HepG2 (cell line): ENCODE results near the gene SLC17A8. TPM values are rescaled to one million over a fixed set of nuclear protein-coding genes. Genes with fewer than 3 reads are reported as not detected.
A peak's percentile ranks its signal among the peaks of the same experiment; 100 is the strongest.

Experiments
- EP300 ChIP-seq, 3 experiments: sonication (generic) in 1 of 3; formaldehyde crosslinking in 1 of 3; IDR thresholded peaks; 2 replicates each; pipeline versions ENCODE4 v1.5.1 to v1.6.1; 2011 to 2020; ENCODE audit warnings: low read depth in 2 of 3, low read length in 2 of 3, borderline replicate concordance in 1 of 3, improper control_type of control experiment in 1 of 3, mild to moderate bottlenecking in 1 of 3, missing genetic modification reagents in 1 of 3, moderate library complexity in 1 of 3
- FOXA1 ChIP-seq, 2 experiments: fragments of 450-650 bp in 1 of 2; sonication (generic) in 1 of 2; formaldehyde crosslinking in 1 of 2; IDR thresholded peaks; 2 replicates each; pipeline versions ENCODE4 v1.4.0 to v1.6.1; 2016 to 2020; ENCODE audit warnings: missing genetic modification reagents in 1 of 2
- FOXJ3 ChIP-seq: sonication (generic); formaldehyde crosslinking; IDR thresholded peaks from 2 replicates; pipeline ENCODE4 v1.4.0; 2020; ENCODE audit warnings: missing genetic modification reagents, mild to moderate bottlenecking, borderline replicate concordance
- FOXM1 ChIP-seq: sonication (generic); formaldehyde crosslinking; IDR thresholded peaks from 2 replicates; pipeline ENCODE4 v1.5.0; 2020; ENCODE audit warnings: missing genetic modification reagents
- FOXP4 ChIP-seq: sonication (generic); formaldehyde crosslinking; IDR thresholded peaks from 2 replicates; pipeline ENCODE4 v1.4.0; 2020; ENCODE audit warnings: missing genetic modification reagents
- GATAD2A ChIP-seq: IDR thresholded peaks from 2 replicates; pipeline ENCODE4 v1.6.1; 2016
- GTF3A ChIP-seq: sonication (generic); formaldehyde crosslinking; conservative IDR thresholded peaks from 2 replicates; pipeline ENCODE4 v1.4.0; 2020; ENCODE audit warnings: mild to moderate bottlenecking, missing genetic modification reagents
- HMG20B ChIP-seq: conservative IDR thresholded peaks from 2 replicates; pipeline ENCODE4 v1.6.1; 2016; ENCODE audit warnings: missing genetic modification reagents, missing compliant biosample characterization
- MAX ChIP-seq: IDR thresholded peaks from 2 replicates; pipeline ENCODE4 v1.6.1; 2012; ENCODE audit warnings: inconsistent platforms
- MLX ChIP-seq: IDR thresholded peaks from 2 replicates; pipeline ENCODE4 v1.6.1; 2016
- PAXIP1 ChIP-seq: sonication (generic); formaldehyde crosslinking; conservative IDR thresholded peaks from 2 replicates; pipeline ENCODE4 v1.4.0; 2020; ENCODE audit warnings: mild to moderate bottlenecking, missing genetic modification reagents, moderate library complexity
- SAP130 ChIP-seq: IDR thresholded peaks from 2 replicates; pipeline ENCODE4 v1.6.1; 2016; ENCODE audit warnings: low read depth
- TBX2 ChIP-seq: sonication (generic); formaldehyde crosslinking; IDR thresholded peaks from 2 replicates; pipeline ENCODE4 v1.5.0; 2020; ENCODE audit warnings: missing genetic modification reagents, mild to moderate bottlenecking, borderline replicate concordance
- TEAD3 ChIP-seq: optimal IDR thresholded peaks from 2 replicates; pipeline ENCODE3; 2016; ENCODE audit warnings: borderline replicate concordance
- ZBTB37 ChIP-seq: sonication (generic); formaldehyde crosslinking; IDR thresholded peaks from 2 replicates; pipeline ENCODE4 v1.4.0; 2020; ENCODE audit warnings: mild to moderate bottlenecking, missing genetic modification reagents
- ZGPAT ChIP-seq: IDR thresholded peaks from 2 replicates; pipeline ENCODE4 v1.6.1; 2016; ENCODE audit warnings: mild to moderate bottlenecking
- ZMYM3 ChIP-seq: sonication (generic); formaldehyde crosslinking; IDR thresholded peaks from 2 replicates; pipeline ENCODE4 v1.5.1; 2020; ENCODE audit warnings: mild to moderate bottlenecking, missing genetic modification reagents
- ZNF331 ChIP-seq: sonication (generic); formaldehyde crosslinking; IDR thresholded peaks from 2 replicates; pipeline ENCODE4 v1.4.0; 2020; ENCODE audit warnings: missing genetic modification reagents
- ZNF451 ChIP-seq: sonication (generic); formaldehyde crosslinking; IDR thresholded peaks from 2 replicates; pipeline ENCODE4 v1.5.0; 2020; ENCODE audit warnings: mild to moderate bottlenecking, missing genetic modification reagents
- ZNF546 ChIP-seq: sonication (generic); formaldehyde crosslinking; conservative IDR thresholded peaks from 2 replicates; pipeline ENCODE4 v1.8.1; 2023; ENCODE audit warnings: mild to moderate bottlenecking, missing genetic modification reagents
- ZNF550 ChIP-seq: sonication (generic); formaldehyde crosslinking; IDR thresholded peaks from 2 replicates; pipeline ENCODE4 v1.4.0; 2020; ENCODE audit warnings: mild to moderate bottlenecking, missing genetic modification reagents, borderline replicate concordance
- polyA plus RNA-seq, 8 experiments: library from polyadenylated mRNA; depleted of rRNA in 3 of 8; stranded (reverse) in 7 of 8; unstranded in 1 of 8; fragments of >200 nt; fragmentation: Illumina TruSeq in 4 of 8; extraction: Trizol in 4 of 8; gene quantifications; 2 replicates each; pipeline versions ENCODE4 v1.2.1 to v1.2.3, GENCODE V29; 2011 to 2016; ENCODE audit warnings: low read depth in 4 of 8, missing spikeins in 1 of 8, mixed read lengths in 1 of 8; ENCODE audit not compliant: insufficient read depth in 1 of 8
- total RNA-seq, 5 experiments: library from RNA; depleted of rRNA; stranded (reverse); fragments of >200 nt; fragmentation: Illumina TruSeq; extraction: Trizol; gene quantifications; 2 replicates each; pipeline ENCODE4 v1.2.3, GENCODE V29; 2016; ENCODE audit warnings: low read depth in 1 of 5

SLC17A8 gene
- total and polyA plus RNA-seq, 2 of the 13 experiments (the other 11 are each of a cell fraction or from before 2014, with no cell fraction given): 0.07 to 0.15 TPM

GRCh38 chr12:100445081-100445481 is 88.2 kb downstream of the SLC17A8 start (continued):
- no peak for TF ChIP-seq FOXA1 (IDR thresholded peaks at IDR 0.05)
- TF ChIP-seq FOXA1 (CRISPR knock-in tag; IDR thresholded peaks at IDR 0.05): peak; percentile 61
- no peak for TF ChIP-seq FOXM1 (CRISPR knock-in tag)
- peak; percentile 24; the same call in 1 of the 2 replicates for TF ChIP-seq ZMYM3 (CRISPR knock-in tag)
- peak; percentile 71; the same call in 1 of the 2 replicates for TF ChIP-seq FOXJ3 (CRISPR knock-in tag)
- TF ChIP-seq ZNF331 (CRISPR knock-in tag): peak; percentile 52; the same call in 1 of the 2 replicates
- TF ChIP-seq SAP130 (CRISPR knock-in tag): peak; percentile 36; the same call in 1 of the 2 replicates
- TF ChIP-seq ZBTB37 (CRISPR knock-in tag): peak; percentile 31; the same call in 1 of the 2 replicates
- peak; percentile 92 for TF ChIP-seq GATAD2A
- 0 out of 2 replicates have a peak, but pooled peaks have one; percentile 15 for TF ChIP-seq MLX (CRISPR knock-in tag)
- TF ChIP-seq ZNF546 (CRISPR knock-in tag): no peak
- TF ChIP-seq TEAD3: peak; percentile 60
- TF ChIP-seq TBX2: peak; percentile 24; the same call in 1 of the 2 replicates
- peak; percentile 39; the same call in 1 of the 2 replicates for TF ChIP-seq ZGPAT (CRISPR knock-in tag)
- 0 out of 2 replicates have a peak, but pooled peaks have one; percentile 46 for TF ChIP-seq HMG20B (CRISPR knock-in tag)
- TF ChIP-seq GTF3A: no peak
- peak; percentile 70; the same call in 1 of the 2 replicates for TF ChIP-seq FOXP4
- TF ChIP-seq PAXIP1 (CRISPR knock-in tag): peak; percentile 46
- peak; percentile 38; the same call in 1 of the 2 replicates for TF ChIP-seq MAX
- TF ChIP-seq EP300 (IDR thresholded peaks at IDR 0.05; ENCODE audit: low read depth in 2 of 2, low read length in 2 of 2): peak in 1 of 2 experiments; percentile 87; a peak in 2 of 4 replicates
- TF ChIP-seq EP300 (CRISPR knock-in tag; IDR thresholded peaks at IDR 0.05; ENCODE audit: borderline replicate concordance): peak; percentile 70; the same call in 1 of the 2 replicates
- no peak for TF ChIP-seq ZNF550
- TF ChIP-seq ZNF451 (CRISPR knock-in tag): no peak
